Large intestine (tissue), 3 donors: ENCODE measurements around the gene KCNQ1. TPM values are rescaled to one million over a fixed set of nuclear protein-coding genes. Genes with fewer than 3 reads are reported as not detected.

Experiments used
- DNase-seq, 2 donors: peaks; one replicate each; pipeline versions ENCODE4 v3.0.0 to v3.0.0-alpha.2; 2013
- H3K27ac ChIP-seq: one replicate; pipeline ENCODE4 v1.5.1; 2013; ENCODE audit warnings: low read length
- H3K27me3 ChIP-seq: 2 replicates; pipeline ENCODE4 v1.6.1; 2013; ENCODE audit warnings: low read length; ENCODE audit not compliant: control insufficient read depth, insufficient read depth
- H3K36me3 ChIP-seq: 2 replicates; pipeline ENCODE4 v1.6.1; 2013; ENCODE audit warnings: low read length; ENCODE audit not compliant: control insufficient read depth, insufficient read depth
- H3K4me1 ChIP-seq: one replicate; pipeline ENCODE4 v1.6.1; 2013; ENCODE audit warnings: low read length; ENCODE audit not compliant: control insufficient read depth, insufficient read depth
- H3K4me3 ChIP-seq: one replicate; pipeline ENCODE4 v1.5.1; 2013; ENCODE audit warnings: low read length
- H3K9me3 ChIP-seq: one replicate; pipeline ENCODE4 v1.6.1; 2013; ENCODE audit warnings: mild to moderate bottlenecking, low read depth, low read length, moderate library complexity; ENCODE audit not compliant: control insufficient read depth
- WGBS: methylation state at CpG from one replicate; pipeline ENCODE4 v1.1.5; 2013; ENCODE audit warnings: low lambda C conversion rate; ENCODE audit not compliant: insufficient coverage; 5-methylcytosine and 5-hydroxymethylcytosine counted together
- polyA plus RNA-seq: library from polyadenylated mRNA; unstranded; fragments of 120-200 nt; gene quantifications from one replicate; pipeline ENCODE4 v1.2.1, GENCODE V29; 2013

The KCNQ1 gene
- polyA plus RNA-seq, 1 donor: 19.5 TPM

DNA sequence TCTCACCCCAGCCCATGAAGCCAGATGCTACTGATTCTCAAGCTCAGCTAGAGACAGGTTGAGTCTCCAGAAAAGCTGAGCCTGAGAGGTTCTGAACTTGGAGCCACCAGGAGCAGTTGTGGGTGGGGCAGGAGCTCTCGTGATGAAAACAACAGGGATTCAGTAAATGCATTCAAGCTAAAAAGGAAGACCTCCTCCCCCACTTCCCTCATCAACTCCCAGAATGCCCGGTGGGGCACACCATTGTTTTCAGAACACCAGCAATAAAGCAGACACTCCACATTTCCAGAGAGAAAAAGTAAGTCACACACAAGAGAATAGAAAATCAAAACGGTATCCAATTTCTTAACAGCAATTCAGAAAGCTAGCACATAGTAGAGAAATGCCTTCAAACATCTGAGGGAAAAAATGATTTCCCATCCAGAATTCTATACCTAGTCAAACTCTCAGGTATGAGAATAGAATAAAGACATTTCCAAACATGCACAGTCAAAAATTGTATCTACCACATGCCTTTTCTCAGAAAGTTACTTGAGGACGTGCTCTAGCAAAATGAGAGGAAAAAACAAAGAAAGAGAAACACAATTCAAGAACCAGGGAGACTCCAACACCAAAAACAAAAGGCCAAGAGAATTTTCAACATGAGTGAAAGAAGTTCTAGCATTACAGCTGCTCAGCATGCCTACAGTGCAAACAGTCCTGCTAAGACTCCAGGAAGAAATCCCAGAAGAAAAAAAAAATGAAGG, 383.9 kb downstream of the KCNQ1 start:
- Histone ChIP-seq H3K27me3 (no peaks in the 10 kb centered on the region), H3K4me3 (no peak overlapping the region), H3K9me3 (peaks cover 19% of the 10 kb centered on the region), H3K27ac (no peak overlapping the region), H3K36me3 (no peaks in the 10 kb centered on the region), H3K4me1 (peaks cover 30% of the 10 kb centered on the region)
- DNase-seq: no peak
- no CpG with 5 or more reads among the region's 4 CpGs for WGBS

DNA sequence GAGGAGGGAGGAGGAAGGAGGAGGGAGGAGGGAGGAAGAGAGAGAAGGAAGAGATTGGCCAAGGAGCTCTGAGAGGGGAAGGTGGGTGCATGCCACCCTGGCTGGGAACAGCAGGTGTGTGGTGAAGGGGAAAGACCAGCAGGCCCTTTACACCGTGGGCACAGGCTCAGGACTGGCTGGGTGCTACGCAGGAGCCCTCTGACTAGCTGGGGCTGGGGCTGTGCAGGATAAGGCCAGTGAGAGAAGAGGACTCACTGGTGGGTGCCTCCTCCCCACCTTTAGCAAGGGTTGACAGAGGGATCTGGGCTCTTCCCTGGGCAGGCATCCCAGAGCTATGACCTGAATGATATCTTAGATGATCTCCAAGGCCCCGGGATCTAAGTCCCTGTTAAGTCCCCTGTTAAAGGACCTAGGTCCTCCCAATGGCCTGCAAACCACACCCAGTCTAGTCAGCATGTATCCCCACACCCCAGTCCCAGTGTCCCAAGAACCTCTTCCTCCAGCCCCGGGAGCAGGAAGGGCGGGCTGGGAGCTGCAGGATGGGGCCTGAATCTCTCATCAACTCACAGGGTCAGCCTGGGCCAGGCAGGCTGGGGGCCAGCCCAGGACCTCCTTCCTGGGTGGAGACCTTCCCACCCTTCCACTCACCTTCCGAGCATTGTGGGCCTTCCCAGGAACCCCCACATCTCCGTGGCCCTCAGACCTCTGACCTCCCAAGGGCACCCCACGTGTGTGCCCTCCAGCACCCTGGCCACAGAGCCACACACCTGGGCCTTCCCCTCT, 385.4 kb downstream of the KCNQ1 start:
- no peaks in the 10 kb centered on the region for H3K36me3 ChIP-seq
- H3K27ac ChIP-seq: no peak overlapping the region
- no CpG with 5 or more reads among the region's 8 CpGs for WGBS
- peaks cover 26% of the 10 kb centered on the region for H3K4me1 ChIP-seq
- H3K4me3 ChIP-seq: no peak overlapping the region
- DNase-seq: no peak
- no peaks in the 10 kb centered on the region for H3K27me3 ChIP-seq
- H3K9me3 ChIP-seq: peaks cover 16% of the 10 kb centered on the region

GRCh38 chr11:2830886-2831285, 386.1 kb downstream of the KCNQ1 start:
- Histone ChIP-seq H3K9me3 (peaks cover 15% of the 10 kb centered on the region), H3K27ac (no peak overlapping the region), H3K27me3 (no peaks in the 10 kb centered on the region), H3K36me3 (no peaks in the 10 kb centered on the region), H3K4me1 (peaks cover 26% of the 10 kb centered on the region), H3K4me3 (no peak overlapping the region)
- DNase-seq: no peak
- WGBS: no CpG with 5 or more reads among the region's 8 CpGs

GRCh38 chr11:2831781-2832532, 387.1 kb downstream of the KCNQ1 start:
- WGBS: 67% methylated on average over 1 of the region's 14 CpGs
- Histone ChIP-seq H3K36me3 (no peaks in the 10 kb centered on the region), H3K27ac (no peak overlapping the region), H3K4me1 (peaks cover 29% of the 10 kb centered on the region), H3K4me3 (no peak overlapping the region), H3K9me3 (peaks cover 11% of the 10 kb centered on the region), H3K27me3 (no peaks in the 10 kb centered on the region)
- peak in 1 of 2 donors; percentile 70 for DNase-seq

DNA sequence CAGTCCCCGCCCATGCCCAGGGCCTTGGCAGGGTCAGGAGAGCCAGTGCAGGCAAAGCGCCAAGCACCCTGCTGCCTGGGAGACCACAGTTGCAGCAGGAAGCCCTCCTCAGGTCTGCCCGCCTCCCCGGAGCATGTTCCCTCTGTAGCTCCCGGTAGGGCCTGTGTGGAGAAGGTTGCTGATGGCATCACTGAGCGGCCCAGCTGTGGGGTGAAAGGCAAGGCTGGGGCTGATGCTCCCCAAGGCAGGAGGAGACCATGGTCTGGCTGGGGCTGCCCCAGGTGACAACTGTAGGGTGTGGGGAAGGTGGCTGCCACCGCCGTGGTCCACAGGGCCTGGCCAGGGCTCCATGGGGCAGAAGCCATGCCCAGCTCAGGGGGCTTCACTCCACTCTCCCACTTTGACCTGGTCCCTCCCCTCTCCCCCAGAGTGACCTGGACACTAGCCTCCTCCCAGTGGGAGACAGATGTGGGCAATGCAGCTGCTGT, 387.8 kb downstream of the KCNQ1 start:
- Histone ChIP-seq H3K27me3 (no peaks in the 10 kb centered on the region), H3K27ac (no peak overlapping the region), H3K4me1 (peaks cover 34% of the 10 kb centered on the region), H3K9me3 (peaks cover 12% of the 10 kb centered on the region), H3K4me3 (no peak overlapping the region), H3K36me3 (no peaks in the 10 kb centered on the region)
- no CpG with 5 or more reads among the region's 8 CpGs for WGBS
- DNase-seq: no peak

GRCh38 chr11:2833051-2833715, 388.4 kb downstream of the KCNQ1 start:
- peaks cover 40% of the 10 kb centered on the region for H3K4me1 ChIP-seq
- no peak overlapping the region for H3K27ac ChIP-seq
- no peak for DNase-seq
- H3K36me3 ChIP-seq: no peaks in the 10 kb centered on the region
- no peaks in the 10 kb centered on the region for H3K27me3 ChIP-seq
- whole genome bisulfite sequencing: no CpG with 5 or more reads among the region's 14 CpGs
- no peak overlapping the region for H3K4me3 ChIP-seq
- peaks cover 15% of the 10 kb centered on the region for H3K9me3 ChIP-seq

- H3K36me3 ChIP-seq: no peaks in the 10 kb centered on the region
- WGBS: no CpG with 5 or more reads among the region's 19 CpGs
- no peak overlapping the region for H3K27ac ChIP-seq
- DNase-seq: no peak
- H3K27me3 ChIP-seq: no peaks in the 10 kb centered on the region
- peaks cover 47% of the 10 kb centered on the region for H3K4me1 ChIP-seq
- no peak overlapping the region for H3K4me3 ChIP-seq
- peaks cover 18% of the 10 kb centered on the region for H3K9me3 ChIP-seq
These were observed 389.1 kb downstream of the KCNQ1 start for GRCh38 chr11:2833716-2834502.

- WGBS: no CpG with 5 or more reads among the region's 16 CpGs
- Histone ChIP-seq H3K27me3 (no peaks in the 10 kb centered on the region), H3K36me3 (no peaks in the 10 kb centered on the region), H3K9me3 (peaks cover 13% of the 10 kb centered on the region), H3K27ac (peak overlapping the region; percentile 28), H3K4me3 (no peak overlapping the region), H3K4me1 (peaks cover 55% of the 10 kb centered on the region)
- DNase-seq: peak in 1 of 2 donors; percentile 39
These were observed 389.9 kb downstream of the KCNQ1 start for GRCh38 chr11:2834503-2835273.

- H3K27me3 ChIP-seq: no peaks in the 10 kb centered on the region
- WGBS: no CpG with 5 or more reads among the region's 6 CpGs
- H3K9me3 ChIP-seq: peaks cover 10% of the 10 kb centered on the region
- peaks cover 61% of the 10 kb centered on the region for H3K4me1 ChIP-seq
- no peak overlapping the region for H3K4me3 ChIP-seq
- H3K27ac ChIP-seq: peak overlapping the region; percentile 28
- no peaks in the 10 kb centered on the region for H3K36me3 ChIP-seq
- DNase-seq: peak in 1 of 2 donors; percentile 67
These were observed 390.5 kb downstream of the KCNQ1 start for GRCh38 chr11:2835296-2835695.
